HEK293T (cell line): ENCODE measurements around the gene ANKRD17.

ENCODE experiments used
- FOXM1 ChIP-seq: fragments of 450-650 bp; IDR thresholded peaks from 2 replicates; pipeline ENCODE4 v1.6.1; 2017; ENCODE audit warnings: mild to moderate bottlenecking, borderline replicate concordance
- L3MBTL2 ChIP-seq: fragments of 450-650 bp; conservative IDR thresholded peaks from 2 replicates; pipeline ENCODE4 v1.6.1; 2016; ENCODE audit warnings: mild to moderate bottlenecking

- TF ChIP-seq FOXM1 (no peak), L3MBTL2 (no peak)
Measured at GRCh38 chr4:73185903-73186302, 72.7 kb downstream of the ANKRD17 start.
